AG09309 (cell line): Measurements from ENCODE around the gene VAMP4.

Source experiments
- DNase-seq: peaks from one replicate; pipeline ENCODE4 v3.0.0-alpha.2; 2010; ENCODE audit warnings: low read depth
- H3K4me3 ChIP-seq: 2 replicates; pipeline ENCODE4 v1.5.1; 2011; ENCODE audit warnings: mild to moderate bottlenecking, low read depth, low read length, moderate library complexity; ENCODE audit not compliant: control insufficient read depth
- CTCF ChIP-seq: IDR thresholded peaks from 2 replicates; pipeline ENCODE4 v1.5.1; 2011; ENCODE audit warnings: mild to moderate bottlenecking, low read depth, low read length, inconsistent platforms; ENCODE audit not compliant: insufficient read depth, control insufficient read depth; ENCODE audit errors: missing control alignments

VAMP4 gene

GRCh38 chr1:171769171-171769570, 27.3 kb upstream of the VAMP4 start:
- TF ChIP-seq CTCF: no peak
- no peak overlapping the region for H3K4me3 ChIP-seq
- DNase-seq: no peak

GRCh38 chr1:171763764-171764163, 21.9 kb upstream of the VAMP4 start:
- no peak for TF ChIP-seq CTCF
- DNase-seq: no peak
- no peak overlapping the region for H3K4me3 ChIP-seq

GRCh38 chr1:171762143-171762563, 20.3 kb upstream of the VAMP4 start:
- no peak overlapping the region for H3K4me3 ChIP-seq
- no peak for TF ChIP-seq CTCF
- DNase-seq: no peak

- TF ChIP-seq CTCF: no peak
- H3K4me3 ChIP-seq: no peak overlapping the region
- DNase-seq: no peak
Measured at GRCh38 chr1:171758011-171758410, 16.1 kb upstream of the VAMP4 start.

GRCh38 chr1:171756856-171757255, 15.0 kb upstream of the VAMP4 start:
- no peak for DNase-seq
- no peak for TF ChIP-seq CTCF
- H3K4me3 ChIP-seq: no peak overlapping the region

GRCh38 chr1:171754971-171755370, 13.1 kb upstream of the VAMP4 start:
- H3K4me3 ChIP-seq: no peak overlapping the region
- TF ChIP-seq CTCF: no peak

GRCh38 chr1:171754353-171754705, 12.5 kb upstream of the VAMP4 start:
- DNase-seq: no peak
- H3K4me3 ChIP-seq: no peak overlapping the region
- TF ChIP-seq CTCF: no peak

More at GRCh38 chr1:171754971-171755370, 13.1 kb upstream of the VAMP4 start:
- DNase-seq: no peak
